Endometrium (tissue), 2 donors: ENCODE results near the gene BCKDHA.

ENCODE experiments used
- FAIRE-seq: peaks from 2 replicates; lab custom pipeline; 2012; peaks lifted over from hg19 to GRCh38; lab: Jason Lieb, UNC
- donor health status: control.
- donor health status: control.

The BCKDHA gene

DNA sequence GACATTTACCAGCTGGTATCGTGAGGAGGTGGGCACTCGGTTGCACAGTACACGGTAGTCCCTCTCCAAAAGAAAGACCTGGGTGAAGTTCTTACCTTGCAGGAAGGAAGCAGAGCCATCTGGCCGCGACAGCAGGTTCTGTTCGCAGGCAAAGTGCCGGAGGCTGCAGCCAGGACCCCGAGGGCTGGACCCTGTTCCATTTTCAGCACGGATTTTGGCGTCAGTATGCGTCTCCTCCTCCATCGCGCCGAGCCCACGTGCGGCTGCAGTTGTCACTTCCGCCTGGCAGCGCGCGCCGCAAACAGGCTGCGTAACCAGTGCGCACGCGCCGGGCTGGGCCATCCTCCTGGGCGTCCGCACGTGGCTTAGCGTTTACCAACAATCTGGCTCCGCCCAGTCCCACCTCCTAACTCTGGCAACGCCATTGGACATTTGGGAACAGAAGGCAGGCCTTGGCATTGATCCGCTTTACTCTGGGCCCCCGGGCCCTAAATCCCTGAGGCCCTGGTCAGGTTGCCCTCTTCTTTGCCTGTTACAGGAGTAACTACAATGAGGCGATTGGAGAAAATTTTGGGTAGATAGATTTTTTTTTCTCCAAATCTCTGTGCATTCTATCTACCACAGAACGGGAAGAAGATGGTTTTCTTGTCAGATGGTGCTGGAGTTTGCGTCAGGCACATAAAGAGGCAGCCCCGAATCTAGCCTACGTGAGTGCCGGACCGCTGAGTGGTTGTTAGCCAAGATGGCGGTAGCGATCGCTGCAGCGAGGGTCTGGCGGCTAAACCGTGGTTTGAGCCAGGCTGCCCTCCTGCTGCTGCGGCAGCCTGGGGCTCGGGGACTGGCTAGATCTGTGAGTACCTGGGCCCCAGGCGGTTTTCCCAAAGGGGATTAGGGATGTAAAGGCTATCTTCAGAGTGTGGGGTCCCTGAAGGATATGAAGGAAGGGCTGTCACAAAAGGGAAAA, at the start of gene BCKDHA, which contains the start of gene EXOSC5:
Gene BCKDHA (plus strand): TSS at position 733 of the 964 bp plus-strand sequence. CDS start 10 bp downstream, at position 743.
Gene EXOSC5 (minus strand): TSS at position 274 of the 964 bp plus-strand sequence. CDS start 31 bp downstream, at position 243.
- peak; percentile 96 for FAIRE-seq

DNA sequence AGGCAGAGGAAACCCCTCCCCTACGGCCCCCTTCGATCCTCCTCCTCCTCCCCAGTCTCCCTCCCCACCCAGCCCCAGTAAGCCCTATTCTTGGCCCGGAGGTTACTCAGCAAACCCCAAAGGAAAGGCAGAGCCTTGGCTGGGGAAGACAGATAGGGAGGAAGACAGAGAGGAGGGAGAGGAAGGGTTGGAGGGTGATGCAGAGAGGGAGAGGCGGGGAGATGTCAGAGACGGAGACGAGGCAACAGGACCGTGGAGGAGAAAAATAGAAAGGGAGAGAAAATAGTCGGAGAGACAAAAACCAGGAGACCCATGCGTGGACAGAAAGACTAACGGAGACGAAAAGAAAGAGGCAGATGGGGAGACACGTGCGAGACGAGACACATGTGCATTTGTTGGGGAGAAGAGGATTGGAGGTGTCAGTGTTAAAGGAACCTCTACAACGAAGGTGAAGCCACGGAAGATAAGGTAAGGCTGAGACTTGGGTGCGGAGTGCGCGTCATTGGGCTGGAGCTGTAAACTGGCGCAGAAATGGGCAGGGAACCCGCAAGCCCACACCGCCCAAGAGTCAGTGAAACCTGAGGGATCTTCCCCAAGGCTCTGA, 46.8 kb upstream of the BCKDHA start:
- FAIRE-seq: no peak

DNA sequence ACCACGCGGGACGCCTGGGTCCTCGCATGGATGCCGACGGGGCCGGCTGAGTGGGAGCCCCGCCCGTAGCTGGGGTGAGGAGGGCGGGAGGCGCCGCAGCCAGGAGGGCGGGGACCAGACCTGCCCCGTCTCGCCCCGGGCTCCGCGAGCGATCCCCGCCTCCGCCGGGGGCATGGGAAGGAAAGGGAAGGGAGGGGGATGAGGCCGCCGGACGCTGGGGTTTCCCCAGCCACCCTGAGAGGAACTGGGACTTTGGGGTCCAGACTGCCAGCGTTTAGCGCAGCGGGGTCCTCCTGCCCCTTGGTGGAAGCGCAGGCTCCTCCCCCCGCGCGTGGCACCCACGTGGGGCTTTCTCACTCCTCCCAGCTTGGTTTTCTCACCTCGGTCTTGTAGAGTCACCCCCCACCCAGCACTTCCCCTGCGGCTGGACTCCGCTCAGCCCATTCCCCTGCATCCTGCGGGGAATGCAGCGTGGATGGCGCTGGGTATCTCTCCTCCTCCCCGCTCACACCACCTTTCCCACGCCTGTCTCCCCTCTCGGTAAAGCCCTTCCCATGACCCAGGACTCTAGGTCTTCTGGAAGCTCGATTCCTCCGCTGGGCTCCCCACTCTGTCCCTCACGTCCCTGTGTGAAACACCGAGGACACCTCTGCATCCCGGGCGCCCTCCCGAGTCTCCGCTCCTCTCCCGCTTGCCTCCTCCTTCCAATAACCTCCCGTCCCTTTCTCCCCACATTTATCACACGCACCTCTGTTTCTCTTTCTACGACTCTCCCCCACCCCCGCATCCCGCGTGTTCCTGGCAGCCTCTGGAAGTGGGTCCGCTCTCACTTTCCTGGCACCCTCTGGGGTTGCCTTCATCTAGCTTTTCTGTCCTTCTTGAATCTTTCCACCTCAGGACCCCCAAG, 46.0 kb upstream of the BCKDHA start:
- no peak for FAIRE-seq

- no peak for FAIRE-seq
Observed at GRCh38 chr19:41352279-41352608, 45.4 kb upstream of the BCKDHA start.

DNA sequence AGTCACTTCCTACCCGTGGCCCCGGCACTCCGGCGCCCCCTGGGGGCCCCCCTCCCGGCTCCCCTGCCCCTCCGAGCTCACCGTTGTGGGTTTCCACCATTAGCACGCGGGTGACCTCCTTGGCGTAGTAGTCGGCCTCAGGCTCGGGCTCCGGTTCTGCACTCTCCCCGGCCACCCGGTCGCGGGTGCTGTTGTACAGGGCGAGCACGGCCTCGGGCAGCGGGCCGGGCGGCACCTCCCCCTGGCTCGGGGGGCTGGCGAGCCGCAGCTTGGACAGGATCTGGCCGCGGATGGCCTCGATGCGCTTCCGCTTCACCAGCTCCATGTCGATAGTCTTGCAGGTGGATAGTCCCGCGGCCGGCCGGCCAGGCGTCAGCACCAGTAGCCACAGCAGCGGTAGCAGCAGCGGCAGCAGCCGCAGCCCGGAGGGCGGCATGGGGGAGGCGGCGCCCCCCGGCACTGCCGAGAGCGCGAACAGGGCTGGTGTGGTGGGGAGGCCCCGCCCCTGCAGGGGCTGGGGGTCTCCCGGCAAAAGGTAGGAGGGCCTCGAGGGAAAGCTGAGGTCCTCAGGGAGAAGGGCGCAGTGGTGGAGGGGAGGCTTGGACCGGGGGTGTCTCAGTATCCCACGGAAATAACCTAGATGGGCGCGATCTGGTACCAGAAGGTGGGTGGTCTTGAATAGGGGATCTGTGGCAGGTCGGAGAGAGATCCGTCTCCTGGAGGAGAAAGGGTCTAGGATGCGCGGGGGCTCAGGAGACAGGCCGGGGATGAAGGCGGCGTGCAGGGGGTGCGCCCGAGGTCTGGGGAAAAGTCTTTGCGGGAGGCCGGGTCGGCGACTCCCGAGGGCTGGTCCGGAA, 44.8 kb upstream of the BCKDHA start:
- FAIRE-seq: no peak

DNA sequence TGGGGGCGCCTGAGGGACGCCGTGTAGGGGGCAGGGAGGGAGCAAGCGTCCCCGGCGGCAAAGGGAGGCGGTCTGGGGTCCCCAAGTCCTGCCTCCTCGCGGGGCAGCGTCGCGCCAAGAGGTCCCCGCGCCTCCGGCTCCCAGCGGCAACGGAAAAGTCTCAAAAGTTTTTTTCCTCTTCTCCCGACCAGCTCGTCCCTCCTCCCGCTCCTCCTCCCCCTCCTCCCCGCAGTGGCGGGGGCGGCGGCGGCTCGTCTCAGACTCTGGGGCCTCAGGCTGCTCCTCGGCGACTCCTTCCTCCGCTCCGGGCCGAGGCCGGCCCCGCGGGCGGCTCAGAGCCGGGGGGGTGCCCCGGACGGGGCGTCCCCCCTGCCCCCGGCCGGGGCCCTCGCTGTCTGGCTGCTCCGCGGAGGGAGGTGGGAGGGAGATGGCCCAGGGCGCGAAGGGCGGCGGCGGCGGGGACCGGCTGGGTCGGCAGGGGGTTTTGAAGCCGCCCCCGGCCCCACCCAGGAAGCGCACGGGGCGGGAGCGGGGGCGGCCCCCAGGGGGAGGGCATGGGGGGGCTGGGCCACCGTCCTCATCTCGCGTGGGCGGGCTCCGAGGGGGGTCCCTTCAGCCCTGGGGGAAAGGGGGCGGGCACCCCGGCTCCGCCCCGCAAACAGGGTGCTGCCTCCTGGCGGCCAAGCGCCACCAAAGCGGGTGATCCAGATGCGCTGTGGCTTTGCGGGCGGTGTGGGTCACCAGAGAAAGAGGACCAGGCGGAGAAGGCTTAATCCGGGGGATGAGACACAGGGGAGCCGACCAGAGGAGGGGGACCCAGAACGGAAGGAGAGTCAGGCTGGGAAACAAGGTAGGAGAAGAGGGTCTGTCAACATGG, 43.9 kb upstream of the BCKDHA start, which contains the start of gene TGFB1:
Gene TGFB1 (minus strand): TSS at position 457 of the 877 bp plus-strand sequence. CDS start 878 bp downstream, outside the sequence.
- no peak for FAIRE-seq

GRCh38 chr19:41354343-41354953, 43.2 kb upstream of the BCKDHA start:
- FAIRE-seq: no peak

DNA sequence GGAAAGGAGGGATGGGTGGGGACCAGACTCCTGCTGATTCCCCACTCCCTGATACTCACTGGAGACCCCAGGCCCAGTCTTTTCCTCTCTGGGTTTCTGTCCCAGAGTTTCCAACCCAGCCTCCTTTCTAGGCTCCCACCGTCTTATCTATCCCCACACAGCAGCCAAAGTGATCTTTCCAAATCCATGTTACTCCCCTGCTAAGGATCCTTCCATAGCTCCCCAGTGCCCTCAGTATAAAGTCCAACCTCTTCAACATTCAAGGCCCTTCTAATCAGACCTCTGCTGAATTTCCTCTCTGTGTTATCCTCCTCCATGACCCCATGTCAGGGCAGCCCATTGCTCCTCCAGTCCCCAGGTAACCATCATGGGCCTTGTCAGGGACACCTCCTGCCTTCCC, 42.6 kb upstream of the BCKDHA start:
- FAIRE-seq: no peak

DNA sequence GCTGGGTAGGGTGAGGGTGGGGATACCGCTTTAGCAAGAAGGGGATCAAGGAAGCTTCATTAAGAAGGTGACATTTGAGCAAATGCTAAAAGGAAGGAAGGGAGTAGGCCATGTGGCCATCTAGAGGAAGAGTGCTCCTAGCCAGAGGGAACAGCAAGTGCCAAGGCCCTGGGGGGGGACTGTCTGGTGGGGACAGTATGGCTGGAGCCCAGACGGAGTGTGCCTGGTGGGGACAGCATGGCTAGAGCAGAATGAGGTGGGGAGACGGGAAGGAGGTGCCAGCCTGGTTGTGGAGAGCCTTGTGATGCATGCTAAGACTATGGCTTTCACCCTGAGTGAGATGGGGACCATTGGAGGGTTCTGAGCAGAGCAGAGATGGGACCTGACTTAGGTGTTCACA, 41.8 kb upstream of the BCKDHA start:
- no peak for FAIRE-seq

DNA sequence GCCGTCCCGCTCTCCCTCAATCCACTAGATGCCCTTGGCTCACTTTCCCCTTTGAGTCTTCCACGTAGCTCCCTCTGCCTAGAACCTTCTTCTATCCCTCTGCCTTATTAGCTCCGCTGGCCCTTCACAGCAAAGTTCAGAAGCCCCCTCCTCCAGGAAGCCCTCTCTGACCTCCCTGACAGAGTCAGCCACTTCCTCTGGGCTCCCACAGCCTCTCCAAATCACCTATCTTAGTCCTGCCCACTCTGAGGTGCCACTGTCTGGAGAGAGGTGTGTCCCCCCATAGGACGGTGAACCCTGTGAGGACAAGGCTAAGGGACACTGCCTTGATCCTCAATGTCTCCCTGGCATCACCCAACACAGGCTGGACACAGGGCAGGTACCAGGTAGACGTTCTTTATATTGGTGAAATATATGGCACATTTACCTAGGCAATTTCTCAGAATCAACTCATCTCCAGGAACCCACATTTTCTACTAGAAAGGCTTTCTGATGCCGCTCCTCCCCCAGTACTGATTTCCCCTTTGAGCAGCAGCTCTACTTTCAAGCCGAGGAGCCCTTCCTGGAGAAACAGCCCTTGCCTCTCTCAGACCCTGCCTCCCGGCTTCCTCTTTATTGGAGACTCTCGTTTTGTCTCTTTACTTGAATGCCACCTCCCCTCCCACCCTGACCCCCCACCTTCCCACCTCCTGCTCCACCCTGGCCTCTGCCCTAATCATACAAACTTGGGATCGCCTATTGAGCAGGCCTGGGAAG, 40.5 kb upstream of the BCKDHA start:
- FAIRE-seq: no peak

DNA sequence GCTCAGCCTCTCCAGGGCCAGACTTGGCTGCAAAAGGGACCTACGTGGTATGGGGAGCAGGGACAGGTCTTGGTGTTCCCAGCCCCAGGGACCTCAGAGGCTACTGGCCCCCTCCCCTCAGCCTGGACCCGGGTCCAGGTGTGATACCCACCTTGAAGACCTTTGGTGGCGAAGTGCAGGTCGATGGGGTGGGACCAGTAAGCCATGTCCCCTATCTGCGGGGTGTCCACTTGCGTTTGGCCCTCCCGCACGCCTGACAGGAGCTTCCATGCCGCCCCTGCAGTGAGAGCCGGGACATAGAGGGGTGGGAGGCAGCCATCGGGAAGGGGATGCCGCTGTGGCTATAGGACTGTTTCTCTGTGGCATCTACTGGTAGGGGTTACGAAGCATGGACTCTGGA, 39.9 kb upstream of the BCKDHA start:
- FAIRE-seq: no peak

DNA sequence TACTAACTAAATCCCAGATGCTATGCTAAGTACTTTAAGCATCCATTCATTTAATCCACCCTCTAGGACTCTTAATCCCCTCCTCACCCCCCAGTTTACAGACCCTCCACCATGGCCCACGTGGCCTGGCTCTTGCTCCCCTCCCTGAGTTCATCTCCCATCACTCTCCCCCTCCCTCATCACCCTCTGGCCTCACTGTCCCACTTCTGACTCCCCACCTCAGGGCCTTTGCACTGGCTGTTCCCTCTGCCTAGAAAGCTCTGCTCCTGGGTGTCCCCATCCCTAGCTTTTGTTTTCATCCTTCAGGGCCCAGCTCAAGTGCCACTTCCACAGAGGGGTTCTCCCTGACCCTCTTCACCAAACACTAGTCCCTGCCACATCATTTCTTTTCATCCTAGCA, 37.9 kb upstream of the BCKDHA start:
- FAIRE-seq: no peak

DNA sequence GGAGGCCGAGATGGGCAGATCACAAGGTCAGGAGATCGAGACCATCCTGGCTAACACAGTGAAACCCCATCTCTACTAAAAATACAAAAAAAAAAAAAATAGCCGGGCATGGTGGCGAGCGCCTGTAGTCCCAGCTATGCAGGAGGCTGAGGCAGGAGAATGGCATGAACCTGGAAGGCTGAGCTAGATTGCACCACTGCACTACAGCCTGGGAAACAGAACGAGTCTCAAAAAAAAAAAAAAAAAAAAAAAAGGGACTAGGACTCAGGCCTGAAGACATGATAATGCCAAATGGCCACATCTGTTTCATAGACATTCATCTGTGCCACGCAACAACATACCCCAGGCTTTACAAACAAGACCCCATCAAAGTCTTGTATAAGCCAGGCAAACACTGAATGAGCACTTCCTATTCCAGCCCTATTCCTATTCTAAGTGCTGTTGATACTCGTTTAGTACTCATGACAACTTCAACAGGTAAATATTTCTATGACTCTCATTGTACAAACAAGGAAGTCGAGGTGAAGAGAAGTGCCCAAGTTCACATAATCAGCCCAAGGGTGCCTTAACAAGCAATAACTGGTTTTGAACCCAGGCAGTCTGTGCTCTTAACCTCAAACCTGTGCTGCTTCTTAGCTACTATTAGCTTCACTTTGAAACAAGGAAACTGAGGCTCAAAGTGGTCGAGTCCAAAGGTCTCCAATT, 35.3 kb upstream of the BCKDHA start:
- no peak for FAIRE-seq

DNA sequence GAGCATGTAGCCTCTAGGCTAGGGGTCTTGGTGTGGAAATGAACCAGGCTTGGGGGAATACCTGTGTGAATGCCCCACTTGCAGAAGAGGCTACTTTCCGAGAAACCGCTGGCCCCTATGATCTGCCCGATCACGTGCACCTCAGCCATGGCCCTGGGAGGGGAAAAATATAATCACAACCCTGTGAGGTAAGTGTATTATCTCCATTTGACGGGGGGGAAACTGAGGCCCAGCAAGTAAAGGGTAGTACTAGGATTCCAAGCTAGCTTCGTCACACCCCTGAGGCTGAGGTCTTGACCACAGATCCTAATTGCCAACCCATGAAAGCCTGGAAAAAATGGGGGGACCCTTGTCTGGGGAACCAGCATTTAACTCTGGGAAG, 34.3 kb upstream of the BCKDHA start:
- FAIRE-seq: no peak

DNA sequence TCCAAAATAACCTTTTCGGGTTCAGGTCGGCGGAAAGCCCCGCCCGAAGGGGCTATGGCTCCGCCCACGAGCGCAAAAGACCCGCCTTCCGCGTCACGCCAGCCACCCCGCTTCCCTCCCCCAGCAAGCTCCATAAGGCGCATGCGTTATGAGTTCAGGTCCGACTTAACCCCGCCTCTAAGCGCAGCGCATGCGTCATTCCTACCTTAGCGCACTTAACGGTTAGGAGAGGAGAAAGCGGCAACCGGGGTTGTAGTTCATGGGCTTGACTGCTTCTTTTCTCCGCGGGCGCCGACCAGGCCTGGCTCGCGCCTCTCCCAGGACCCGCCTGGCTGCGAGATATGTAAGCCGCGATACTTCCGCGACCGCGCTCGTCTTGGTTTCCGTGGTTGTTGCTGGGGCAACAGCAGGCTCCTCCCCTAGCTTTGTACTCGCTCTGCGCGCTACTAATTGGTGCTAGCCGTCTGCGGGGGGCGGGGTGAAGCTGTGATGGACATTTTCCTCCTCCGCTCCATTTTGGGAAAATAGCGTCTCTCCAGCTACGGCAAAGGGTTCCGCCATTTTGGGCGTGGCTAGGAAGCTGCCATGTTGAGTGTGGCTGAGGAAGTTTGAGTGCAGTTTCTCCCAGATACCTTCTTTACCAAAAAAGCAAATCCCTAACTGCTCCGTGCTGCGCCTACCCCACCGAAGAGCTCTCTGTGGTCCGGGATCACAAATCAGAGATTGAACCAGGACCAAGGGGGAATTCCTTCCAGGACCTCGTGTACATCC, 33.7 kb upstream of the BCKDHA start, which contains the start of gene B9D2:
Gene B9D2 (minus strand): TSS at position 397 of the 771 bp plus-strand sequence. CDS start 630 bp downstream, outside the sequence.
- peak; percentile 83 for FAIRE-seq

- no peak for FAIRE-seq
Observed at GRCh38 chr19:41364524-41365391, 32.9 kb upstream of the BCKDHA start.
